HepG2 (cell line): ENCODE results near the gene FUT8. TPM values are rescaled to one million over a fixed set of nuclear protein-coding genes. Genes with fewer than 3 reads are reported as not detected.

Source experiments
- ARNT2 ChIP-seq: sonication (generic); formaldehyde crosslinking; IDR thresholded peaks from 2 replicates; pipeline ENCODE4 v1.8.0; 2022; ENCODE audit warnings: mild to moderate bottlenecking, low read depth, missing genetic modification reagents, moderate library complexity
- BHLHE40 ChIP-seq: IDR thresholded peaks from 2 replicates; pipeline ENCODE4 v1.6.1; 2011; ENCODE audit warnings: low read length, improper control_type of control experiment
- CBX2 ChIP-seq, 2 experiments: fragments of 200-600 bp in 1 of 2; sonication (generic); formaldehyde crosslinking in 1 of 2; IDR thresholded peaks; 2 replicates each; pipeline versions ENCODE4 v1.7.0 to v1.8.1; 2018 to 2022; ENCODE audit warnings: low read depth in 2 of 2, low read length in 1 of 2, mild to moderate bottlenecking in 1 of 2, missing genetic modification reagents in 1 of 2
- GABPA ChIP-seq, 2 experiments: IDR thresholded peaks; 2 replicates each; pipeline ENCODE4 v1.6.1; 2011 to 2016; ENCODE audit warnings: low read depth in 2 of 2, low read length in 1 of 2, missing biosample characterization in 1 of 2, missing genetic modification characterization in 1 of 2
- GLI4 ChIP-seq: sonication (generic); formaldehyde crosslinking; IDR thresholded peaks from 2 replicates; pipeline ENCODE4 v1.5.1; 2020; ENCODE audit warnings: missing genetic modification reagents, mild to moderate bottlenecking, moderate library complexity, borderline replicate concordance
- HINFP ChIP-seq: sonication (generic); formaldehyde crosslinking; IDR thresholded peaks from 2 replicates; pipeline ENCODE4 v1.4.0; 2020; ENCODE audit warnings: low read depth, mild to moderate bottlenecking, missing genetic modification reagents
- HNF1B ChIP-seq: sonication (generic); formaldehyde crosslinking; IDR thresholded peaks from 2 replicates; pipeline ENCODE4 v1.5.1; 2020; ENCODE audit warnings: mild to moderate bottlenecking, moderate library complexity, missing genetic modification reagents
- KDM5B ChIP-seq: sonication (generic); formaldehyde crosslinking; IDR thresholded peaks from 2 replicates; pipeline ENCODE4 v1.4.0; 2020; ENCODE audit warnings: missing genetic modification reagents, mild to moderate bottlenecking, borderline replicate concordance
- MIXL1 ChIP-seq: IDR thresholded peaks from 2 replicates; pipeline ENCODE4 v1.6.1; 2016
- PAWR ChIP-seq: sonication (generic); formaldehyde crosslinking; IDR thresholded peaks from 2 replicates; pipeline ENCODE4 v1.4.0; 2020; ENCODE audit warnings: missing genetic modification reagents, mild to moderate bottlenecking, borderline replicate concordance
- SOX13 ChIP-seq, 3 experiments: fragments of 450-650 bp in 1 of 3; sonication (generic) in 1 of 3; formaldehyde crosslinking in 1 of 3; IDR thresholded peaks in 2 of 3; conservative IDR thresholded peaks in 1 of 3; 2 replicates each; pipeline versions ENCODE4 v1.5.0 to v1.6.1; 2016 to 2020; ENCODE audit warnings: antibody characterized with exemption in 1 of 3, mild to moderate bottlenecking in 1 of 3, missing compliant biosample characterization in 1 of 3, missing genetic modification reagents in 1 of 3, moderate library complexity in 1 of 3
- U2AF2 ChIP-seq: fragments of 200-400 bp; formaldehyde crosslinking; IDR thresholded peaks from 2 replicates; pipeline ENCODE4 v1.6.1; 2017; ENCODE audit warnings: low read depth, mild to moderate bottlenecking, low read length
- ZGPAT ChIP-seq: IDR thresholded peaks from 2 replicates; pipeline ENCODE4 v1.6.1; 2016; ENCODE audit warnings: mild to moderate bottlenecking
- ZNF138 ChIP-seq: sonication (generic); formaldehyde crosslinking; IDR thresholded peaks from 2 replicates; pipeline ENCODE4 v1.5.0; 2020; ENCODE audit warnings: mild to moderate bottlenecking, low read depth, missing genetic modification reagents
- ZNF230 ChIP-seq: sonication (generic); formaldehyde crosslinking; IDR thresholded peaks from 2 replicates; pipeline ENCODE4 v1.4.0; 2020; ENCODE audit warnings: mild to moderate bottlenecking, missing genetic modification reagents
- ZNF33B ChIP-seq: sonication (generic); formaldehyde crosslinking; IDR thresholded peaks from 2 replicates; pipeline ENCODE4 v1.5.1; 2020; ENCODE audit warnings: mild to moderate bottlenecking, missing genetic modification reagents
- ZNF510 ChIP-seq: sonication (generic); formaldehyde crosslinking; IDR thresholded peaks from 2 replicates; pipeline ENCODE4 v1.4.0; 2020; ENCODE audit warnings: low read depth, mild to moderate bottlenecking, missing genetic modification reagents
- ZNF530 ChIP-seq: sonication (generic); formaldehyde crosslinking; IDR thresholded peaks from 2 replicates; pipeline ENCODE4 v1.5.0; 2020; ENCODE audit warnings: low read depth, mild to moderate bottlenecking, missing genetic modification reagents
- ZNF619 ChIP-seq: sonication (generic); formaldehyde crosslinking; IDR thresholded peaks from 2 replicates; pipeline ENCODE4 v1.4.0; 2020; ENCODE audit warnings: mild to moderate bottlenecking, missing genetic modification reagents
- ZNF639 ChIP-seq: conservative IDR thresholded peaks from 2 replicates; pipeline ENCODE4 v1.6.1; 2018; ENCODE audit warnings: missing genetic modification reagents
- ZNF775 ChIP-seq: sonication (generic); formaldehyde crosslinking; IDR thresholded peaks from 2 replicates; pipeline ENCODE4 v1.4.0; 2020; ENCODE audit warnings: missing genetic modification reagents, mild to moderate bottlenecking, moderate library complexity, borderline replicate concordance
- ZNF777 ChIP-seq: sonication (generic); formaldehyde crosslinking; IDR thresholded peaks from 2 replicates; pipeline ENCODE4 v1.4.0; 2020; ENCODE audit warnings: missing genetic modification reagents
- polyA plus RNA-seq, 8 experiments: library from polyadenylated mRNA; depleted of rRNA in 3 of 8; stranded (reverse) in 7 of 8; unstranded in 1 of 8; fragments of >200 nt; fragmentation: Illumina TruSeq in 4 of 8; extraction: Trizol in 4 of 8; gene quantifications; 2 replicates each; pipeline versions ENCODE4 v1.2.1 to v1.2.3, GENCODE V29; 2011 to 2016; ENCODE audit warnings: low read depth in 4 of 8, missing spikeins in 1 of 8, mixed read lengths in 1 of 8; ENCODE audit not compliant: insufficient read depth in 1 of 8
- total RNA-seq, 5 experiments: library from RNA; depleted of rRNA; stranded (reverse); fragments of >200 nt; fragmentation: Illumina TruSeq; extraction: Trizol; gene quantifications; 2 replicates each; pipeline ENCODE4 v1.2.3, GENCODE V29; 2016; ENCODE audit warnings: low read depth in 1 of 5

The FUT8 gene
- total and polyA plus RNA-seq, 2 of the 13 experiments (the other 11 are each of a cell fraction or from before 2014, with no cell fraction given), result 9.3 to 17.5 TPM

- no peak for TF ChIP-seq PAWR (CRISPR knock-in tag)
- TF ChIP-seq ZNF775 (CRISPR knock-in tag), result no peak
- TF ChIP-seq GLI4 (CRISPR knock-in tag), result no peak
- TF ChIP-seq GABPA (IDR thresholded peaks at IDR 0.05; ENCODE audit: low read depth, low read length), result no peak
- no peak for TF ChIP-seq GABPA (CRISPR knock-in tag; IDR thresholded peaks at IDR 0.05; ENCODE audit: low read depth)
- TF ChIP-seq CBX2 (IDR thresholded peaks at IDR 0.05; ENCODE audit: low read depth, low read length), result no peak
- peak; percentile 64; the same call in 1 of the 2 replicates for TF ChIP-seq CBX2 (CRISPR knock-in tag; IDR thresholded peaks at IDR 0.05; ENCODE audit: low read depth)
- no peak for TF ChIP-seq MIXL1 (CRISPR knock-in tag)
- no peak for TF ChIP-seq HNF1B (CRISPR knock-in tag)
- TF ChIP-seq ZNF619, result 0 out of 2 replicates have a peak, but pooled peaks have one; percentile 37
- TF ChIP-seq ZNF777 (CRISPR knock-in tag), result no peak; the same call in 1 of the 2 replicates
- peak; percentile 58 for TF ChIP-seq ZGPAT
- TF ChIP-seq ZNF33B (CRISPR knock-in tag), result 0 out of 2 replicates have a peak, but pooled peaks have one; percentile 63
- TF ChIP-seq SOX13 (IDR thresholded peaks at IDR 0.05), result no peak
- TF ChIP-seq SOX13 (CRISPR knock-in tag; conservative IDR thresholded peaks at IDR 0.05 in 1 of 2, IDR thresholded peaks at IDR 0.05 in 1 of 2), result peak in 1 of 2 experiments; percentile 55; a peak in 2 of 4 replicates
- no peak for TF ChIP-seq U2AF2
- peak; percentile 89 for TF ChIP-seq BHLHE40
- TF ChIP-seq ZNF639 (CRISPR knock-in tag), result no peak; the same call in 1 of the 2 replicates
- TF ChIP-seq ZNF138 (CRISPR knock-in tag), result peak; percentile 63; the same call in 1 of the 2 replicates
- TF ChIP-seq ARNT2 (CRISPR knock-in tag), result peak; percentile 69
- TF ChIP-seq ZNF510 (CRISPR knock-in tag), result no peak
- no peak; the same call in 1 of the 2 replicates for TF ChIP-seq ZNF230 (CRISPR knock-in tag)
- TF ChIP-seq ZNF530, result no peak
- TF ChIP-seq HINFP (CRISPR knock-in tag), result no peak
- TF ChIP-seq KDM5B, result peak; percentile 42; the same call in 1 of the 2 replicates
Measured at GRCh38 chr14:65412032-65412846, at the start of gene FUT8 (continued).
